ENCODE measurements around the gene OAS2.

Gene OAS2

DNA sequence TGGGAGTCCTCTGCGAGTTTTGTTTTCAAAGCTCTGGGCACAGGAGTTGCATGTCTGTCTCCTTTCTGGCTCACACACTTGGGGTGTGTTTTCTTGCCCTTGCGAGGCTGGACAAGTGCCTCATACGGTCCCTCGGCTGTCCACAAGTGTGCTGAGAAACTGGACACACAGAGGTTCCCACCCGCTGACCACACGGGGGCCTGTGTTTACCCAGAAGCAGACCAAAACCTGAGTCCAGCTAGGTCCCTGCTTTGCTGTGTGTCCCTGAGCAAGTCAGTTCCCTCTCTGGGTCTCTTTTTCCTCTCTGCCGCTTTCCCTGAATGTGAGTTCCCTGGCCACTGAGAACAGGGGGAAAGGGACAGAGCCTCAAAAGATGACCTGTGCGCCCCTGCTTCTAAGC, 678 bp upstream of the OAS2 start:
- no peak overlapping the region for H3K4me3 ChIP-seq (ENCODE audit: control insufficient read depth, low read depth, low read length)
- TF ChIP-seq, protein P1, sequence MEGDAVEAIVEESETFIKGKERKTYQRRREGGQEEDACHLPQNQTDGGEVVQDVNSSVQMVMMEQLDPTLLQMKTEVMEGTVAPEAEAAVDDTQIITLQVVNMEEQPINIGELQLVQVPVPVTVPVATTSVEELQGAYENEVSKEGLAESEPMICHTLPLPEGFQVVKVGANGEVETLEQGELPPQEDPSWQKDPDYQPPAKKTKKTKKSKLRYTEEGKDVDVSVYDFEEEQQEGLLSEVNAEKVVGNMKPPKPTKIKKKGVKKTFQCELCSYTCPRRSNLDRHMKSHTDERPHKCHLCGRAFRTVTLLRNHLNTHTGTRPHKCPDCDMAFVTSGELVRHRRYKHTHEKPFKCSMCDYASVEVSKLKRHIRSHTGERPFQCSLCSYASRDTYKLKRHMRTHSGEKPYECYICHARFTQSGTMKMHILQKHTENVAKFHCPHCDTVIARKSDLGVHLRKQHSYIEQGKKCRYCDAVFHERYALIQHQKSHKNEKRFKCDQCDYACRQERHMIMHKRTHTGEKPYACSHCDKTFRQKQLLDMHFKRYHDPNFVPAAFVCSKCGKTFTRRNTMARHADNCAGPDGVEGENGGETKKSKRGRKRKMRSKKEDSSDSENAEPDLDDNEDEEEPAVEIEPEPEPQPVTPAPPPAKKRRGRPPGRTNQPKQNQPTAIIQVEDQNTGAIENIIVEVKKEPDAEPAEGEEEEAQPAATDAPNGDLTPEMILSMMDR (conservative IDR thresholded peaks at IDR 0.05; ENCODE audit: control insufficient read depth, insufficient read depth, low read depth, low read length), result no peak
- peak; percentile 13 for DNase-seq (ENCODE audit: low read depth)

DNA sequence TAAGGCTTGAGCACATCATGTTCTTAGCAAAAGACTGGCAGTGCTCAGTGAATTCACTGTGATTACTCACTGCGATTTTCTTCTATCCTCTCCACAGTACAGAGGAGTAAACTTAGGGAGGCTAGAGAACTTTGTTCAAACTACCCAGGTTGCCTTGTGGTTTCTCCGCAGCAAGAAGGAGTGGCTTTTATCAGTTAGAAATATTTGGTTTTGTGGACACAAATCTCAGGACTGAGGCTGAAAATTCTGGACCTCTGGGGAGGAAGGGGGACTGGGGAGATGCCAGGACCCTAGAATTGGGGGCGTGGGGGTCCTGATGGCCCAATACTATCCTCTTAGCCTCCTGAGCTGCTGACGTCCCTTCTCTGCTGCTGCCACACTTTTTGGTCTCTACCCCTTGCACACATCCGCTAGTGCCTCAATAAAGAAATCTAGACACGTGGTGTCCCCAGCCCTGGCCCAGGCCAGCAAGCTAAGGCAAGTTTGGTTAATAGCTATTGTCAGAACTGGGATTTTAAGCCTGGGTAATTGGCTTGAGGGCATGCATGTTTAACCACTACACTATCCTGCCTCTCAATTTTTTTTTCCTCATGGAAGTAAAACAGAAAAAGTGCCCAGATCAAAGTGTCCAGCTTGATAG, 842 bp downstream of the OAS2 start:
- peak overlapping the region; percentile 46 for H3K4me3 ChIP-seq (ENCODE audit: control insufficient read depth, low read depth, low read length)
- TF ChIP-seq, protein P1 (conservative IDR thresholded peaks at IDR 0.05; ENCODE audit: control insufficient read depth, insufficient read depth, low read depth, low read length), result no peak
- peak; percentile 11 for DNase-seq (ENCODE audit: low read depth)

DNA sequence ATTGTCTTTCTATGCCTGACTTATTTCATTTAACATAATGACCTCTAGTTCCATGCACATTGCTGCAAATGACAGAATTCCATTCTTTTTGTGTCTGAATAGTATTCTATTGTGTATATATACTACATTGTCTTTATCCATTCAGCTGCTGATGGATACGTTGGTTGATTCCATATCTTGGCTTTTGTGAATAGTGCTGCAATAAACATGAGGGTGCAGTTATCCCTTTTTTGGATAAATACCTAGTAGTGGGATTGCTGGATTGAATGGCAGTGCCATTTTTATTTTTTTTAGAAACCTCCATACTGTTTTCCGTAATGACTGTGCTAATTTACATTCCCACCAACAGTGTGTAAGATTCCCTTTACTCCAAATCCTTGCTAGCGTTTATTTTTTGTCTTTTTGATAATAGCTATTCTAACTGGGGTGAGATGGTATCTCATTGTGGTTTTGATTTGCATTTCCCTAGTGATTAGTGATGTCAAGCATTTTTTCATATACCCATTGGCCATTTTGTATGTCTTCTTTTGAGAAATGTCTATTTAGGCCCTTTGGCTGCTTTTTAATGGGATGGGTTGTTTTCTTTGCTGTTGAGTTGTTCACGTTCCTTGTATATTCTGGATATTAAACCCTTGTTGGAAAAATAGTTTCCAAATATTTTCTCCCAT, 2.3 kb downstream of the OAS2 start:
- TF ChIP-seq, protein P1 (conservative IDR thresholded peaks at IDR 0.05; ENCODE audit: control insufficient read depth, insufficient read depth, low read depth, low read length), result no peak
- H3K4me3 ChIP-seq (ENCODE audit: control insufficient read depth, low read depth, low read length), result no peak overlapping the region
- no peak for DNase-seq (ENCODE audit: low read depth)

DNA sequence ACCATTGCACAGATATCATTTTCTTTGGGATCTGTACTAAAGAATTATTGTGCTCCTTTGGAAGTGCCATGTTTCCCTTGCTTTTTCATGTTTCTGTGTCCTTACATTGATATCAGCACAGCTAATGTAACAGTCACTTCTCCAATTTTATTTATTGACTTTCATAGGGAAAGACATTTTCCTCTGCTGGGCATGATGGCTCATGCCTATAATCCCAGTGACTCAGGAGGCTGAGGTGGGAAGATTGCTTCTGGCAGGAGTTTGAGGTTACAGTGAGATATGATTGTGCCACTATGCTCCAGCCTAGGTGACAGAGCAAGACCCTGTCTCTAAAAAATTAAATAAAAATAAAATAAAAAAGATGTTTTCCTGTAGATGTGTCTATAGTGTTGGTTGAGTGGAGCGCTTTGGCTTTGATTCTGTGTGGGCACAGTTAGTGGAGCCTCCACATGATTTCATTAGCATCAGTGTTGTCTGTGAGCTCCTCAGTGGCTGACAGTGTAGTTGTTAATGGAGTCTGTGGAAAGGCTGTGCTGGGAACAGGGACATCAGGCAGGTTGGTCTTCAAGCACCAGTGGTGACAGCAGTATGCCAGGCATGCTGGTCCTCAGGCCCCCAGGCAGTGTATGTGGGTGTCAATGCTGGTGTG, 7.4 kb downstream of the OAS2 start:
- TF ChIP-seq, protein P1 (conservative IDR thresholded peaks at IDR 0.05; ENCODE audit: control insufficient read depth, insufficient read depth, low read depth, low read length), result no peak
- no peak for DNase-seq (ENCODE audit: low read depth)
- no peak overlapping the region for H3K4me3 ChIP-seq (ENCODE audit: control insufficient read depth, low read depth, low read length)

DNA sequence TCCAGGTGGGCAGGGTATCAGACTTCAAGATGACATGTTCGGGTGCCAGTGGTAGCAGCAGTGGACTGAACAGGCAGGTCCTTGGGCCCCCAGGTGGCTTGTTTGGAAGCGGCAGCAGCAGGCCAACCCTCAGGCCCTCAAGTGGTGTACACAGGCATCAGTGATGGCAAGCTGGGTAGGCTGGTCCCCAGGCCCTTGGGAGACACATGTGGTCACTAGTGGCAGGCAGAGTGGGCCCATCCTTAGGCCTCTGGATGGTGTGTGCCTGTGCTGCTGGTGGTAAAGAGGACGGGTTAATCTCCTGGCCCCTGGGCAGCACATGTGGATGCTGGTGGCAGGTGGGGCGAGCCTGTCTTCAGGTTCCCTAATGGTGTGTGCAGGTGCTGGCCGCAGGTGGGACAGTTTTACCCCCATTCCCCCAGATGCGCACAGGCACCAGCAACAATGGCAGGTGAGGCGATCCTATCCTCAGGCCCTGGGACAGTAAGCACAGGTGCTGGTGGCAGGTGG, 8.0 kb downstream of the OAS2 start:
- DNase-seq (ENCODE audit: low read depth), result no peak
- no peak overlapping the region for H3K4me3 ChIP-seq (ENCODE audit: control insufficient read depth, low read depth, low read length)
- TF ChIP-seq, protein P1 (conservative IDR thresholded peaks at IDR 0.05; ENCODE audit: control insufficient read depth, insufficient read depth, low read depth, low read length), result no peak

DNA sequence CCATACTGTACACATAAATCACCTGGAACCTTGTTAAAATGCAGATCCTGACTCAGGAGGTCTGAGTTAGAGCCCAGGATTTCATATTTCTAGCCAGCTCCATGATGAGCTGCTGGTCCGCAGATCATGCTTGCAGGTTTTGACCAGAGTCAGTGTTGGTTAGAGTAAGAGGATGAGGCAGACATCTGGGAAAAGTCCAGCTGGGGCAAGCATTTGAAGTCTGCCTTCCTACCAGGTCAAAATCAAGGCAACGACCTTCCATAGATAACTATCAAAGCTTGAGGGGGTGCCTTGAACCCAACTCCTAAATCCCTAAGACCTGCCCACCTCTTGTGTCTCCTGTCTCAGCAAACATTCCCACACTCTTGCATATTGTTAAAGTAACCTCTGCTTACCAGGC, 9.2 kb downstream of the OAS2 start:
- TF ChIP-seq, protein P1 (conservative IDR thresholded peaks at IDR 0.05; ENCODE audit: control insufficient read depth, insufficient read depth, low read depth, low read length), result no peak
- no peak overlapping the region for H3K4me3 ChIP-seq (ENCODE audit: control insufficient read depth, low read depth, low read length)
- no peak for DNase-seq (ENCODE audit: low read depth)
